ENCODE results near the gene LYPD5.

DNA sequence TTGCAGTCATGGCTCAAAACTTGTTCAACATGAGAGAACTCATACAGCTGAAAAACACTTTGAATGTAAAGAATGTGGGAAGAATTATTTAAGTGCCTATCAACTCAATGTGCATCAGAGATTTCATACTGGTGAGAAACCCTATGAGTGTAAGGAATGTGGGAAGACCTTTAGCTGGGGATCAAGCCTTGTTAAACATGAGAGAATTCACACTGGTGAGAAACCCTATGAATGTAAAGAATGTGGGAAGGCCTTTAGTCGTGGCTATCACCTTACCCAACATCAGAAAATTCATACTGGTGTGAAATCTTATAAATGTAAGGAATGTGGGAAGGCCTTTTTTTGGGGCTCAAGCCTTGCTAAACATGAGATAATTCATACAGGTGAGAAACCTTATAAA is 45.0 kb upstream of the LYPD5 start:
- TF ChIP-seq CTCF (IDR thresholded peaks at IDR 0.05) = no peak
- no peak for TF ChIP-seq POLR2A (IDR thresholded peaks at IDR 0.05)
